SU-DHL-6 (cell line): ENCODE results near the gene ST6GALNAC3.

ENCODE experiments used
- H2AFZ ChIP-seq: fragments of 200-600 bp; sonication (generic); 2 replicates; pipeline ENCODE4 v1.6.1; 2014; ENCODE audit warnings: low read depth, mild to moderate bottlenecking, moderate library complexity, mixed read lengths, antibody characterized with exemption, low read length; ENCODE audit not compliant: severe bottlenecking
- H3F3A ChIP-seq: fragments of 200-600 bp; shearing (Covaris generic); 2 replicates; pipeline ENCODE4 v1.6.0; 2016; ENCODE audit warnings: antibody characterized with exemption, mild to moderate bottlenecking; ENCODE audit not compliant: insufficient read depth
- H3K27ac ChIP-seq: fragments of 200-600 bp; sonication (generic); 2 replicates; pipeline ENCODE4 v1.5.1; 2016; ENCODE audit warnings: low read depth, mild to moderate bottlenecking, low read length, moderate library complexity, mixed read lengths
- H3K27me3 ChIP-seq: fragments of 200-600 bp; sonication (generic), shearing (Covaris generic); 2 replicates; pipeline ENCODE4 v1.6.0; 2014; ENCODE audit warnings: mild to moderate bottlenecking, low read length
- H3K36me3 ChIP-seq: fragments of 200-600 bp; sonication (generic); 2 replicates; pipeline ENCODE4 v1.6.1; 2014; ENCODE audit warnings: mild to moderate bottlenecking, low read length, mixed read lengths
- H3K4me2 ChIP-seq: fragments of 300-600, 200-600 bp; shearing (Covaris generic), sonication (generic); 2 replicates; pipeline ENCODE4 v1.6.0; 2014; ENCODE audit warnings: low read length, low read depth, mild to moderate bottlenecking; ENCODE audit not compliant: poor library complexity, severe bottlenecking
- H3K4me3 ChIP-seq: fragments of 200-600 bp; sonication (generic); 2 replicates; pipeline ENCODE4 v1.5.1; 2014; ENCODE audit warnings: antibody characterized with exemption, low read length, mild to moderate bottlenecking, mixed read lengths; ENCODE audit not compliant: insufficient read depth, poor library complexity, severe bottlenecking
- H3K79me2 ChIP-seq: fragments of 200-600 bp; sonication (generic); 2 replicates; pipeline ENCODE4 v1.6.1; 2014; ENCODE audit warnings: mild to moderate bottlenecking, low read length, moderate library complexity; ENCODE audit not compliant: insufficient read depth
- H3K9ac ChIP-seq: fragments of 200-600 bp; sonication (generic); 2 replicates; pipeline ENCODE4 v1.7.0; 2014; ENCODE audit warnings: mild to moderate bottlenecking, low read length
- H3K9me2 ChIP-seq: fragments of 200-600 bp; sonication (generic); replicated peaks from 2 replicates; pipeline ENCODE4 v1.6.1; 2014; ENCODE audit warnings: low read length; ENCODE audit not compliant: insufficient read depth
- H3K9me3 ChIP-seq: fragments of 200-600 bp; sonication (generic); 2 replicates; pipeline ENCODE4 v1.6.1; 2014; ENCODE audit warnings: low read length, mixed read lengths; ENCODE audit not compliant: insufficient read depth
- H4K20me1 ChIP-seq: fragments of 200-600 bp; sonication (generic); 2 replicates; pipeline ENCODE4 v1.6.1; 2014; ENCODE audit warnings: low read depth, mild to moderate bottlenecking, antibody characterized with exemption, low read length, moderate library complexity, mixed read lengths
- EZH2phosphoT487 ChIP-seq: fragments of 200-600 bp; sonication (generic), shearing (Covaris generic); conservative IDR thresholded peaks from 2 replicates; pipeline ENCODE4 v1.6.1; 2018; ENCODE audit warnings: mild to moderate bottlenecking, antibody characterized with exemption, low read length, moderate library complexity, mixed read lengths
- TF ChIP-seq, protein P1 (sequence below): fragments of 200-600 bp; sonication (generic); IDR thresholded peaks from one replicate; pipeline ENCODE4 v1.5.1; 2017; ENCODE audit warnings: antibody characterized with exemption, mild to moderate bottlenecking, low read length, moderate library complexity; ENCODE audit not compliant: insufficient read depth, poor library complexity, severe bottlenecking

ST6GALNAC3 gene

DNA sequence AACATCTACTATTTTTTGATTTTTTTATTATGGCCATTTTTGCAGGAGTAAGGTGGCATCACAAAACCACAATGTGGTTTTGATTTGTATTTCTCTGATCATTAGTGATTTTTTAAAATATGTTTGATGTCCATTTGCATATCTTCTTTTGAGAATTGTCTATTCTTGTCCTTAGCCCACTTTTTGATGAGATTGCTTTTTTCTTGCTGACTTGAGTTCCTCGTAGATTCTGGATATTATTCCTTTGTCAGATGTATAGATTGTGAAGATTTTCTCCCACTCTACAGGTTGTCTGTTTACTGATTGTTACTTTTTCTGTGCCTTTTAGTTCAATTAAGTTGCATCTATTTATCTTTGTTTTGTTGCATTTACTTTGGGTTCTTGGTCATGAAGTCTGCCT lies 375.7 kb downstream of the ST6GALNAC3 start:
- Histone ChIP-seq H3F3A (no peaks in the 10 kb centered on the region), H4K20me1 (no peaks in the 10 kb centered on the region), H3K27ac (no peak overlapping the region), H3K79me2 (no peaks in the 10 kb centered on the region), H3K27me3 (no peaks in the 10 kb centered on the region), H2AFZ (no peak overlapping the region), H3K36me3 (no peaks in the 10 kb centered on the region), H3K9me3 (0 out of 2 replicates have a peak, but pooled peaks cover under 1% of the 10 kb centered on the region), H3K4me3 (no peak overlapping the region), H3K4me2 (no peak overlapping the region), H3K9me2 (no peaks in the 10 kb centered on the region), H3K9ac (no peak overlapping the region)
- no peak for TF ChIP-seq EZH2phosphoT487
- TF ChIP-seq, protein P1, sequence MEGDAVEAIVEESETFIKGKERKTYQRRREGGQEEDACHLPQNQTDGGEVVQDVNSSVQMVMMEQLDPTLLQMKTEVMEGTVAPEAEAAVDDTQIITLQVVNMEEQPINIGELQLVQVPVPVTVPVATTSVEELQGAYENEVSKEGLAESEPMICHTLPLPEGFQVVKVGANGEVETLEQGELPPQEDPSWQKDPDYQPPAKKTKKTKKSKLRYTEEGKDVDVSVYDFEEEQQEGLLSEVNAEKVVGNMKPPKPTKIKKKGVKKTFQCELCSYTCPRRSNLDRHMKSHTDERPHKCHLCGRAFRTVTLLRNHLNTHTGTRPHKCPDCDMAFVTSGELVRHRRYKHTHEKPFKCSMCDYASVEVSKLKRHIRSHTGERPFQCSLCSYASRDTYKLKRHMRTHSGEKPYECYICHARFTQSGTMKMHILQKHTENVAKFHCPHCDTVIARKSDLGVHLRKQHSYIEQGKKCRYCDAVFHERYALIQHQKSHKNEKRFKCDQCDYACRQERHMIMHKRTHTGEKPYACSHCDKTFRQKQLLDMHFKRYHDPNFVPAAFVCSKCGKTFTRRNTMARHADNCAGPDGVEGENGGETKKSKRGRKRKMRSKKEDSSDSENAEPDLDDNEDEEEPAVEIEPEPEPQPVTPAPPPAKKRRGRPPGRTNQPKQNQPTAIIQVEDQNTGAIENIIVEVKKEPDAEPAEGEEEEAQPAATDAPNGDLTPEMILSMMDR: no peak

DNA sequence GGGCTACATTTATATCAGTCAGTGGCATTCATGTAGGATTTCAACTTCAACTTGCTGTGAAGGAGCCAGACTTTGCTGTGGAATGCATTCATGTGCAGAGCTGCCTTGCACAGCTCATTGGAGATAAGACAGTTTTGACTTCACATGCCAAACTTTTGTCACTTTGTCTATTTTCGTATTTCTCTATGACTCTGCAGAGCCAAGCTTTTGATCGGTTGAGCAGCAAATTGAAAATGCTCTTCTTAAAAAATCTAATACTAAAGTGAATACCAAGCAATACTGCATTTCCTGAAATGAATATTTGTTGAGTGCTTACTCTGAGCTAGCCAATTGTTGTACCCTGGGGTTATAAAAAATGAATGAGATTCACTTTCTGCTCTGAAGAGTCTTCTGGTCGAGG lies 388.7 kb downstream of the ST6GALNAC3 start:
- Histone ChIP-seq H3K9ac (no peak overlapping the region), H3K79me2 (no peaks in the 10 kb centered on the region), H3K27me3 (no peaks in the 10 kb centered on the region), H3K4me2 (no peak overlapping the region), H3K9me2 (no peaks in the 10 kb centered on the region), H3K4me3 (no peak overlapping the region), H3K36me3 (no peaks in the 10 kb centered on the region; the same call in 1 of the 2 replicates), H3F3A (no peaks in the 10 kb centered on the region), H3K27ac (no peak overlapping the region), H3K9me3 (no peaks in the 10 kb centered on the region), H2AFZ (no peak overlapping the region), H4K20me1 (no peaks in the 10 kb centered on the region)
- TF ChIP-seq, protein P1: no peak
- no peak for TF ChIP-seq EZH2phosphoT487

DNA sequence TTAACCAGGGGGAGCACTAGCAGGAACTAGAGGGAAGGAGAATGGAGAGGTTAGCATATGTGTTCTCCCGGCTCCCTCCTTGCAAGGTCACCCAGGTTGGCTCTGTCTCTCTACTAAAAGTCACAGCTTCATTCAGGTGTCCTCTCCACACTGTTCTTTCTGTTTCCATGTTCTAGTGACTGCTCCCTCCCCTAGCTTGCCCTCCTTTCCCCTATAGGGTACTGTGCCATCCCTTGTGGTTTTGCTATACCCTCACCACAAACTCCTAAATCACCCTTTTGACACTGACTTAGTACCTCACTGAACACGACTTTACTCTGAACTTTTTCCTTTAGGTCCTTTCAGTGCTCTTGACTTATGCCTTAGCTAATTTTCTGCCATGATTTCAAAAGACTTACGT lies 389.3 kb downstream of the ST6GALNAC3 start:
- Histone ChIP-seq H3F3A (no peaks in the 10 kb centered on the region), H3K9ac (no peak overlapping the region), H3K9me3 (no peaks in the 10 kb centered on the region), H2AFZ (no peak overlapping the region), H3K79me2 (no peaks in the 10 kb centered on the region), H3K27me3 (no peaks in the 10 kb centered on the region), H3K36me3 (no peaks in the 10 kb centered on the region; the same call in 1 of the 2 replicates), H3K27ac (no peak overlapping the region), H3K4me2 (no peak overlapping the region), H3K4me3 (no peak overlapping the region), H3K9me2 (no peaks in the 10 kb centered on the region), H4K20me1 (no peaks in the 10 kb centered on the region)
- no peak for TF ChIP-seq EZH2phosphoT487
- TF ChIP-seq, protein P1: no peak

DNA sequence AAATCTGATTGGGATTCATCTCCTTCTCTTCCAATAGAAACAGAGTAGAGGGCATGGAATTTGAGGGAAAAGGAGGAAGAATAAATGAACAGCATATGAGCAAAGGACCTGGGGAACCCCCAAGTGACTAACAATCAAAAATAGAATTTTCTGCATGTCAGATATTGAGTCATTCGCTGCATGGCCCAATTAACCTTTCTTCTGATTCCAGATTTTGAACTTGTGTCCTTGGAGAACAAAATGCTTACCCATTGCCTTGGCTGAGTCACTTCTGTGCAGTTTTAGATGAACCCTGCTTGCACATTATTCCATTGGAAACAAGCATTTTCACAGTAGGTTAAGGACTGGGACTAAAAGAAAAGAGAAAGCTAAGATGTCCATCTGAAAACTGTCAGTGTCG lies 390.5 kb downstream of the ST6GALNAC3 start:
- Histone ChIP-seq H3K27ac (no peak overlapping the region), H3F3A (no peaks in the 10 kb centered on the region), H3K4me2 (no peak overlapping the region), H3K27me3 (no peaks in the 10 kb centered on the region), H3K9me2 (no peaks in the 10 kb centered on the region), H3K79me2 (no peaks in the 10 kb centered on the region), H3K9me3 (no peaks in the 10 kb centered on the region), H2AFZ (no peak overlapping the region), H3K36me3 (no peaks in the 10 kb centered on the region; the same call in 1 of the 2 replicates), H4K20me1 (no peaks in the 10 kb centered on the region), H3K9ac (no peak overlapping the region), H3K4me3 (no peak overlapping the region)
- TF ChIP-seq, protein P1: no peak
- no peak for TF ChIP-seq EZH2phosphoT487
